GM21367 (cell line): ENCODE measurements around the gene AP3D1.
A peak's percentile ranks its signal among the peaks of the same experiment; 100 is the strongest.

Experiments
- ATAC-seq: cut with Tn5 transposase; IDR thresholded peaks from one replicate; pipeline ENCODE4 v1.9.1; 2021; ENCODE audit not compliant: unreplicated experiment

AP3D1 gene

DNA sequence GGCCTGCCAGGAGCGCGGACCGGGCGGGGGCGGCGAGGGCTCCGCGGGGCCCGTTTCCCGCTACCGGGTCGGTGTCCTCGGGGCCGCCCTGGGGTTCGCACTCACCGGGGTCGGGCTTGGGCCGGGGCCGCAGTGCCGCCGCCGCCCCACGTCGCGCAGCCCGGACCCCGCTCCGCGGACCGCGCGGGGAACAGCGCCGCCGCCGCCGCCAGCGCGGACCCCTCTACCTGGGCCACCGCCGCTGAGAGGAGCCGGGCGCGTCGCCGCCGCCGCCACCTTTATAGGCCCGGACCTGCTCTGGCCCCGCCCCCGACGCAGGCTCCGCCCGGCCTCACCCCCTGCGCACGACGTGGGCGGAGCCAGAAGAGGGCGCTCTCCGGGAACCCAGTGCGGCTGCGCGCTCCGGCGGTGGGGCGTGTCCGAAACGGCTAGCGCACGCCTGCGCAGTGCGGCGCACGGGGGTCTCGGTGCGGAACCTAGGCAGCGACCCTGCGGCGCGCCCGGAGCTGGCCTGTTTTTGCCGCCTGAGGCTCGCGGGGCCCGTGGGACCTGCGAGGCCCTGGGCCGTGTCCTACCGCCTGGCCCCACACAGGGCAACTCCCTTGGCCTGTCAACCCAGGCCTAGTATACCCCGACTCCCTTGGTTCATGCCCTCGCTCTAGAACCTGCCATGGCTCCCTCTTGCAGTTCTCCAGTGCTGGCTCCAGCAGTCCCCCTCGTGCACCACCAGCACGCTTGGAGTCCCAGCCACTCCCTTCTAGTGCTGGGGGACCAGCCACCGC lies 100.2 kb downstream of the AP3D1 start, which contains the start of gene MKNK2:
Gene MKNK2 (minus strand): TSS at position 254 of the 782 bp plus-strand sequence. CDS start 393 bp downstream, outside the sequence.
- peak; percentile 40 for ATAC-seq
